HG02798 (cell line): ENCODE measurements around the gene CDHR5.

Experiments used
- ATAC-seq: cut with Tn5 transposase; IDR thresholded peaks from one replicate; pipeline ENCODE4 v1.9.1; 2021; ENCODE audit warnings: mild to moderate bottlenecking; ENCODE audit not compliant: unreplicated experiment, poor library complexity

Gene CDHR5

DNA sequence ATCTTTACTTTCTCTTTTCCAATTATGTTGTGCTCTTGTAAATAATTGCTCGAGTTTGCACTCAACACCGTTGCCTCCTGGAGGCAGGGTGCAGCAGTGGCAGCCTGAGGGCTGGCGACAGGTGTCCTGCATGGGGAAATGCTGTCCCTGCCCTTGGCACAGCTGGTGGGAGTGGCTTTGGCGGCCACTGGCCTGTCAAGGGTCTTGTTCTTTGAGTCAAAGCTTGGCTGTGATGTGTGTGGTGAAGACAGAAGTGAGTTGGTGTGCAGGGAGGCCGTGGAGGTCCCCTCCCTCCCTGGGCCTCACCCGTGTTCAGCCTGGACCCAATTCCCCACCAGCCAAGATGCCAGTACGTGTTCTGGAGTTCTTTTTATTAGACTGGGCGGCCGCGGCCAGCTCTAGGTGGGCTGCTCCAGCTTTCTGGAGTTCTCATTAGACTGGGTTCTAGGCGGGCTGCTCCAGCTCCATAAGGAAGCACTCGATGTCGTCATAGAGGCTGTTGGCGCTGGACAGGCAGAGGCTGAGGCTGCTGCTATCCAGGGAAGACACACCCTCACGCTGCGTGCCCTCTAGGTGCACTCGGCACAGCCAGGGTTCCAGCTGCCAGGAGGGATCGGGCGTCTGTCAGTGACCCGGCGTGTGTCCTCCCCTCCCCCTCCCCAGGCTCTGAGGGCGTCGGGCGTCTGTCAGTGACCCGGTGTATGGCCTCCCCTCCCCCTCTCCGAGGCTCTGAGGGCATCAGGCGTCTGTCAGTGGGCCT, 12.4 kb downstream of the CDHR5 start:
- no peak for ATAC-seq

DNA sequence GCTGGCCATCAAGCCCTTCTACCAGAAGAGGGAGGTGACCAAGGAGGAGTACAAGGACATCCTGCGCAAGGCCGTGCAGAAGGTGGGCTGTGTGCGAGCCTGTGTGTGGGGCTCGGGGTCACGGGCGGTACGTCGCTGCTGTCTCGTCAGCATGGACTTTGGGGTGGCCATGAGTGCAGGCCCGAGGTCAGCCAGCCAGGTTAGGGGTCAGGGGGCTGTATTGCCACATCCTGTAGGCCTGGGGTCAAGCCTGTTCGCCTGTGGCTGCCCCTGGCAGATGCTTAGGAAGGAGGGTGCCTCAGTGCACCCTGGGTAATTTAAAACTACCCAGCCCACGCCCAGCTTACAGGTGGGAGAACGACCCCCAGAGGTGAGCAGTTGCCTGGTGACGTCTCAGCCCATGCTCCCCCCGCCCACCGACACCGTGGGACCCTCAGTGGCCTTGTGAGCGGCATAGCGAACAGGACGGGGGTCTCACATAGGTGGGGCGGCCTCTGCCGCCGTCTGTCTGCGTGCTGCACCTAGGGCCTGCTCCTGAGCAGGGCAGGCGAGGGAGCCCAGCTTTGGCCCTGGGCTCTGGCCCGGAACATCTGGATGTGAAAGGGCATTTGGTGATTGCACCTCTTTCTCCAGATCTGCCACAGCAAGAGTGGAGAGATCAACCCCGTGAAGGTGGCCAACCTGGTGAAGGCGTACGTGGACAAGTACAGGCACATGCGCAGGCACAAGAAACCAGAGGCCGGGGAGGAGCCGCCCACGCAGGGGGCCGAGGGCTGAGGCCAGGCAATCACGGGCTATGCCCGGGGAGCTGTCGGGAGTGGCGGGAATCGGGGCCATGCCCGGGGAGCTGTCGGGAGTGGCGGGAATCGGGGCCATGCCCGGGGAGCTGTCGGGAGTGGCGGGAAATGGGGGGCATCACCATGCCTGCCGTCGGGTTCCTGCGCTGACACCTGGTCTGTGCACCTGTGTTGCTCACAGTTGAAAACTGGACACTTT, 13.5 kb downstream of the CDHR5 start:
- ATAC-seq = no peak

DNA sequence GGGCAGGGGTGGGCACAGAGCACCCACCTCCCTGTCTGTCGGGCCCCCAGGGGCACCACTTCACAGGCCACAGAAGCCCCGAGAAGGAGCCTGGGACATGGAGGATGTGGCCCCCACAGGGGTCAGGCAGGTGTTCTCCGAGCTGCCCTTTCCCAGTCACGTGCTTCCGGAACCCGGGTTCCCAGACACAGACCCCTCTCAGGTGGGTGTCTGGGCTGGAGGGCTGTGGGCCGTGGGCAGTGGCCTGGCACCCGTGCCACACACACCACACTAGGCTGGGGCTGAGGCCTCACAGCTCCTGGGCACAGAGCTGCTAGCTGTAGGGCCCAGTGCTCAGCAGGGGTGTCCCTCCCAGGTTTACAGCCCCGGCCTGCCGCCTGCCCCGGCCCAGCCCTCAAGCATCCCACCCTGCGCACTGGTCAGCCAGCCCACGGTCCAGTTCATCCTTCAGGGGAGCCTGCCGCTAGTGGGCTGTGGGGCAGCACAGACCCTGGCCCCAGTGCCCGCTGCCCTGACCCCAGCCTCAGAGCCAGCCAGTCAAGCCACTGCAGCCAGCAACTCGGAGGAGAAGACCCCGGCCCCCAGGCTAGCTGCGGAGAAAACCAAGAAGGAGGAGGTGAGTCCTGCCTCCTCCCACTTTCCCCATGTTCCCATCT, 14.5 kb downstream of the CDHR5 start:
- no peak for ATAC-seq

DNA sequence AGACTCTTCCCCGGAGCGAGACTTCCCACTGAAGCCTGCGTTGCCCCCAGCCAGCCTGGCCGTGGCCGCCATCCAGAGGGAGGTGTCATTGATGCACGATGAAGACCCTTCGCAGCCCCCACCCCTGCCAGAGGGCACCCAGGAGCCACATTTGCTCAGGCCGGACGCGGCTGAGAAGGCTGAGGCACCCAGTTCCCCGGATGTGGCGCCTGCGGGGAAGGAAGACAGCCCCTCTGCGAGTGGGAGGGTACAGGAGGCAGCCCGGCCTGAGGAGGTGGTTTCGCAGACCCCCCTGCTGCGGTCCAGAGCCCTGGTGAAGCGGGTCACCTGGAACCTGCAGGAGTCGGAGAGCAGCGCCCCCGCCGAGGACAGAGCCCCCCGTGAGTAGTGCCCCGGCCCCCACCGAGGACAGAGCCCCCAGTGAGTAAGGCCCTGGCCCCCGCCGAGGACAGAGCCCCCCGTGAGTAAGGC, 15.4 kb downstream of the CDHR5 start:
- ATAC-seq = no peak

DNA sequence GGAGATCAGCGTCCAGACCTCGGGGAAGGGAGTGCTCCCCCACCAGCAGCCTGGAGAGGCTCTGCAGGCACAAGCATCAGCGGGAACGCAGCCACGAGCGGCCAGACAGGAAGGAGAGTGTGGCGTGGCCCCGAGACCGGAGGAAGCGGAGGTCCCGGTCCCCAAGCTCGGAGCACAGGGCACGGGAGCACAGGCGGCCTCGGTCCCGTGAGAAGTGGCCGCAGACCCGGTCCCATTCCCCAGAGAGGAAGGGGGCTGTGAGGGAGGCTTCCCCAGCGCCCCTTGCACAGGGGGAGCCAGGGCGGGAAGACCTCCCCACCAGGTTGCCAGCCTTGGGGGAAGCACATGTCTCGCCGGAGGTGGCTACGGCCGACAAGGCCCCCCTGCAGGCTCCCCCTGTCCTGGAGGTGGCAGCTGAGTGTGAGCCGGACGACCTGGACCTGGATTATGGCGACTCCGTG, 15.9 kb downstream of the CDHR5 start:
- ATAC-seq = no peak

DNA sequence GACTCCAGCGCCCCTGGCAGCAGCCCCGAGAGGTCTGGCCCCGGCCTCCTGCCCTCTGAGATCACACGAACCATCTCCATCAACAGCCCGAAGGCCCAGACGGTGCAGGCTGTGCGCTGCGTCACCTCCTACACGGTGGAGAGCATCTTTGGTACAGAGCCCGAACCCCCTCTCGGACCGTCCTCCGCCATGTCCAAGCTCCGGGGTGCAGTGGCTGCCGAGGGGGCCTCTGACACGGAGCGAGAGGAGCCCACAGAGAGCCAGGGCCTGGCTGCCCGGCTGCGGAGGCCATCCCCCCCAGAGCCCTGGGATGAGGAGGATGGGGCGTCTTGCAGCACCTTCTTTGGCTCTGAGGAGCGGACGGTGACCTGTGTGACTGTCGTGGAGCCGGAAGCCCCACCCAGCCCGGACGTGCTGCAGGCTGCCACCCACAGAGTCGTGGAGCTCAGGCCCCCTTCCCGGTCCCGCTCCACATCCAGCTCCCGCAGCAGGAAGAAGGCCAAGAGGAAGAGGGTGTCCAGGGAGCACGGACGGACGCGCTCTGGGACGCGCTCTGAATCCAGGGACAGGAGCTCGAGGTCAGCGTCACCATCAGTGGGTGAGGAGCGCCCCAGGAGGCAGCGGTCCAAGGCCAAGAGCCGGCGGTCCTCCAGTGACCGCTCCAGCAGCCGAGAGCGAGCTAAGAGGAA, 16.6 kb downstream of the CDHR5 start:
- no peak for ATAC-seq

DNA sequence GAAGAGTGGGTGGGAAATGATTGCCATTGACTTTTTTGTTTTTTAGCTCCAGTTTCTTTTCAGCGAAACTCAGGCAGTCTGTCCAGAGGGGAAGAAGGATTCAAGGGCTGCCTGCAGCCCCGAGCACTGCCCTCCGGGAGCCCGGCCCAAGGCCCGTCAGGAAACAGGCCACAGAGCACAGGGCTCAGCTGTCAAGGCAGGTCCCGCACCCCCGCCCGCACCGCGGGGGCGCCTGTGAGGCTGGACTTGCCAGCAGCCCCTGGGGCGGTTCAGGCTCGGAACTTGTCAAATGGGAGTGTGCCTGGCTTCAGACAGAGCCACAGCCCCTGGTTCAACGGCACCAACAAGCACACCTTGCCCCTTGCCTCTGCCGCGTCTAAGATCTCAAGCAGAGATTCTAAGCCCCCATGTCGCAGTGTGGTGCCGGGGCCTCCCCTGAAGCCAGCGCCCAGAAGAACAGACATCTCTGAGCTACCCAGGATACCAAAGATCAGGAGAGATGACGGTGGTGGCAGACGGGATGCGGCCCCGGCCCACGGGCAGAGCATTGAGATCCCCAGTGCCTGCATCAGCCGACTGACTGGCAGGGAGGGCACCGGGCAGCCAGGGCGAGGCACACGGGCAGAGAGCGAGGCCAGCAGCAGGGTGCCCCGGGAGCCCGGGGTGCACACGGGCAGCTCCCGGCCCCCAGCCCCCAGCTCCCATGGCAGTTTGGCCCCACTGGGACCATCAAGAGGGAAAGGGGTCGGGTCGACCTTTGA, 17.6 kb downstream of the CDHR5 start:
- no peak for ATAC-seq

DNA sequence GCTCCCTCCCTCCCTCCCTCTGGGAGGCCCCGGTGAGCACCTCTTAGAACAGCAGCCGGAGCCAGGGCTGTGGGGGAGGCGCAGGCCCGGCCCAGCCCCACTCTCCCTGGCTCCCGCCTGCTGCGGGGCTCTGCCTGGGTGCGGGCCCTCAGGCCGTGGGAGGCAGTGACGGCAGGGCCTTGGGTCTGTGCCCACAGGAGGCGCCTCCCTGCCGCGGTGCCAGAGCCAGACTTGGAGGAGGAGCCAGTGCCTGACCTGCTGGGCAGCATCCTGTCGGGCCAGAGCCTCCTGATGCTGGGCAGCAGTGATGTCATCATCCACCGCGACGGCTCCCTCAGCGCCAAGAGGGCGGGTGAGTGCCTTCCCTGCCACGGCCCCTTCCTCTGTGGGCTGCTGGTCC, 18.5 kb downstream of the CDHR5 start:
- no peak for ATAC-seq

DNA sequence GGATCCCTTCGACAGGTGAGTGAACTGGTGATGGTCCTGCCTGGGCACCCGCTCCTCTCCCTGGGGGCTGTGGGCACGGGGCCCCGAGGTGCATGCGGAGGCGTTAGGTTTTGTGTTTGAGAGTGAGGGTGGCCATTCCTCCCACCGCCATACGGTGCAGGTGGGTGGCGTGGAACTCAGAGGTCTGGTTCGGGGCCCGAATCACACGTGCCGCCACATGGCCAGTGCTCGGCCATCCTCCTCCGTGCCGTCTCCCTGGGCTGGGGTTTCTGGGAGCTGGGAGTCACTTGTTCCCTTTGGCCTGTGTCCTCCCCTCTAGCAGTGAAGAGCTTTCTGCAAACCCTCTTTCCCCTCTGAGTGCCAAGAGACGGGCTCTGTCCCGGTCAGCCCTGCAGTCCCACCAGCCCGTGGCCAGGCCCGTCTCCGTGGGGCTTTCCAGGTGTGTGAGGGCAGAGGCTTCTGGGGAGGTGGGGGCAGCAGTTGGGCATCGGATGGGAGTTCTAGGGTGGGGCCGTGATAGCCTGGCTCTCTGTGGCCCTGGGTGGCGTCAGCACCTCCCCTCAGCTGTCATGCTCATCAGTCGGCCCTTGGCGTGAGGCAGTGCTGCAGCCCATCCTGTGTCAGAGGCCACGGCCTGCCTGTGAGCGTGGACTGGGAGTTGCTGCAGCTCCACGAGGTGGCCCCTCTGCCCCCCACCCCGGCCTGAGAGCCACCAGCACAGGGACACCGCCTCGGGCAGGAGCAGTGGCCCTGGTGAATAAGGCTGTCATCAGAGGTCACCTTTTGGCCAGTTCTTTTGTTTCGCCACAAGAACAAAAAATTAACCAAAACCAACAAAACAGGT, 19.2 kb downstream of the CDHR5 start:
- no peak for ATAC-seq

DNA sequence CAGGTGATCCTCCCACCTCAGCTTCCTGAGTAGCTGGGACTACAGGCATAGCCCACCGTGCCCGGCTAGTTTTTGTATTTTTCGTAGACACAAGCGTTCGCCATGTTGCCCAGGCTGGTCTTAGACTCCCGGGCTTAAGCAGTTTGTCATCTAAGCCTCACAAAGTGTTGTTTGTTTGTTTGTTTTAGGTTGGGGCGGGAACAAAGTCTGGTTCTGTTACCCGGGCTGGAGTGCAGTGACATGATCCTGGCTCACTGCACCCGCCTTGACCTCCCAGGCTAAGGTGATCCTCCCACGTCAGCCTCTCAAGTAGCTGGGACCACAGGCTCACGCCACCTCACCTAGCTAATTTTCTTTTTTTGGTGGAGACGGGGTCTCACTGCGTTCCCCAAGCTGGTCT, 21.6 kb downstream of the CDHR5 start:
- ATAC-seq = no peak

DNA sequence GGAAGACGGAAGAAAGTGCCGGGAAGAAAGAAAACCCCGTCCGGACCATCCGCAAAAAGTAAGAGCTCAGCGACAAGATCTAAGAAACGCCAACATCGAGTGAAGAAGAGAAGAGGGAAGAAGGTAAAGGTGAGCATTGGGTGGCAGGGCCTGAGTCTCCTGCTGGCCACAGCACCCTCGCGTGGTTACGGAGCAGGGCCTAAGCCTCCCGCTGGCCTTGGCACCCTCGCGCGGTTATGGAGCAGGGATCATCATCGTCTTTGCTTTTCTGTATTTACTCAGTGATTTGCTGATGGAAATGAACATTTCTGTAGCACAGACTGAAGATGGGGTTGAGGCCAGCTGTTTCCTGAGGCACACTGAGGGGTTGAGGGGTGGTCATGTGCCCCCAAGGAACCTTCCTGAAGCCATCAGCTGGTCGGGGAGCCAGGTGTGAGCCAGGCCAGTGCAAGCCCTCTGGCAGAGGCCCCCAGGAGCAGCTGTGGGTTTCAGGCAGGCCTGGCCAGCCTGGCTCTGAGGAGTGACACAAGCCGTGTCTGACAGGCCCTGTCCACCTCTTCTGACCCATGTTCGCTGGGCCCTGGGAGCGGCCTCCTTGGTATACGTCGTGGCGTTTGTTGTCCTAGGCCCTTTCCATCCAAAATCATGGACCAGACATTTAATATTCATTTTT, 23.0 kb downstream of the CDHR5 start:
- ATAC-seq = no peak

DNA sequence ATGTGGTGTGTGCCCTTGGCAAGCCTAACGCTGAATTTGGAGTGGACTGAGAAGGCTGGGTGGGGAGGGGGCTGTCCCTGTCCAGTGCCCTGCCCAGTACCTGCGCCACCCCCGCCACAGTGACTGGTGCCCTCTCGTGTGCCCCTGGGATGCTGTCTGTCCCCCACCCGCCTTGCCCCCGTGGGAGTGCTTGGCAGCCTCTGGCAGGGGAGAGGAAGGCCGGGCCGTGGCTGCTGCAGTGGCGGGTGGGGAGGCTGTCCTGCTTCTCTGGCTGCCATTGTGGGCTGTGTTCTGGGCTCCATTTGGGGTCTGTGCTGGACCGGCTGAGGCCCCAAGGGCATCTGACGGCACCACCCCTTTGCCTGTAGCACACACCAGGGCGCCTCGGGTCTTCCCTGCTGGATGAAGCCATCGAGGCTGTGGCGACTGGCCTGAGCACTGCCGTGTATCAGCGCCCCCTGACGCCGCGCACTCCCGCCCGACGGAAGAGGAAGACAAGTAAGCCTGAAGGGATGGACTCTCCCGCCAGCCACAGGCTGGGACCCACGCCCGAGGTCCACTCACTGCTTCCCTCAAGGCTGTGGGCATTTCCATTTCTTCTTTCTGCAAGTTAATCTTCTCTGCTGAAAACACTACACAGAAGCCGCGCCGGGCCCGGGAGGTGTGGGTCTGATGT, 26.6 kb downstream of the CDHR5 start:
- ATAC-seq = no peak

DNA sequence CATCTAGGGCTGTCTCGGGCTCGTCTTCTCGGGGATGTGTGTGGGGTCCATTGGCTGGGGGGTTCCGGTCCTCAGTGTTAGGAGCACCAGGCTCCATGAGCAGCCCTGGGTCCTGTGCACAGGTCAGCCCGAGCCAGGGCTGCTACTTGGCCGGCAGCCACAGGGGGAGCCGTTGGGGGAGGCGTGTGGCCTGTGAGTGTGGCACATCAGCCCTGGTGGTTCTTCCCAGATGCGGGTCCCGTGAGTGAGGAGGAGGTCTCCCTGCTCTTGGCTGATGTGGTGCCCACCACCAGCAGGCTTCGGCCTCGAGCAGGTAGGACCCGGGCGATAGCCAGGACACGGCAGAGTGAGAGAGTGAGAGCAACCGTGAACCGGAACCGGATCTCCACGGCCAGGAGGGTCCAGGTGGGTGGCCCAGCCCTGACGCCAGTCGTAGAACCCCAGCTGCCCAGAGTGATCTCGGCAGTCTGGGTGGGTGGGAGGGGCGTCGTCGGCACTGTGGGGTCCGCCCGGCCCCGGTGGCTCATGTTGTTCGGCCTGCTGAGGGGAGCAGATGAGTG, 27.5 kb downstream of the CDHR5 start:
- no peak for ATAC-seq

DNA sequence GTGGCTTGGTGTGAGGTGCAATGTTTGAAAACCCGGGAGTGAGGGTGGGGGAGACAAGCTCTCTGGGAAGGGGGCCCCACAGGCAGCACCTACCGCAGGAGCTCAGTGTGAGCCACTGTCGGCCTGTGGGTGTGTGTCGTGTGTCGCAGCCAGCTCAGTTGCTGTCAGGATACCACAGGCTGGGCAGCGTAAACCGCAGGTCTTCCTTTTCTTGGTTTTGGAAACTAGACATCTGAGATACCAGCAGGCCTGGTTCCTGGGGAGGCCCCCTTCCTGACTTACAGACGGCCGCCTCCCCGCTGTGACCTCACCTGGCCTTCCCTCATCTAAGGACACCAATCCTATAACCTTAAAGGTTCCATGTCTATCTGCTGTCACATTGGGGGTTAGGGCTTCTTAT, 28.4 kb downstream of the CDHR5 start:
- no peak for ATAC-seq

DNA sequence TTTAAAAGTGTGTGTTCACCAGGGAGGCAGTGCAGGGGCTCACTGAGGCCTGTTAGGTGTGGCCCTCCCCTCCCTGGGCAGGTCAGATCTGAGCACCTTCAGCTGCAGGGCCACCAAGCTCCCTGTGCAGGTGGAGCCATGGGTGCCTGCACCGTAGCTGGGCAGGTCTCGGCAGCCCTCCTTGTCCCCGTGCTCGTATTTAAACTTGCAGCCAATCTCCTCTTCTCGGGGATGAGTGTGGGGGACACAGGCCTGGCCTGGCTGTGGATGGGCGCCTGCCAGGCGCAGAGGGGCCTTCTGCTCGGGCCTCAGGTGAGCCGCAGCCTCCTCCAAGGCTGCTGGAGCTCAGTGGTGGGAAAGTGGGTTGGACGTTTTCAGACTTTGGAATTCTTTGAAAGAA, 29.4 kb downstream of the CDHR5 start:
- ATAC-seq = no peak

DNA sequence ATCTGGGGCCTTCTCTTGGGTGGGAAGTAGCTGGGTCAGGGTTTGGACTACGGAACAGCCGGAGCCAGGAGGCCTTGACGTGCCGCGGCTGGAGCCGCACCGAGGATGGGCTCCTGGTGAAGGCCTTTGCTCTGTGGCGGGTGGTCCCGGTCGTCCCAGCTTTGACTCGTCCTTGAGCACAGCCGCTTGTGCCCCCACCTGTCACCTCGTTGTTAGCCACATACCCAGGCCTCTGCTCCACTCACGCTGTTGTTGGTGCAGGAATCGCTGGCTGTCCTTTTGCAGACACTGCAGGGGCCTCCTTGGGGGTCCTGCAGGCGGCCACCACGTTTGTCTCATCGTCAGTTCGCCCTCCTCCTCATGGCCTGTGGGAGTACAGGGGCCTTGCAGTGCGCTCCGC, 31.4 kb downstream of the CDHR5 start:
- ATAC-seq = no peak

DNA sequence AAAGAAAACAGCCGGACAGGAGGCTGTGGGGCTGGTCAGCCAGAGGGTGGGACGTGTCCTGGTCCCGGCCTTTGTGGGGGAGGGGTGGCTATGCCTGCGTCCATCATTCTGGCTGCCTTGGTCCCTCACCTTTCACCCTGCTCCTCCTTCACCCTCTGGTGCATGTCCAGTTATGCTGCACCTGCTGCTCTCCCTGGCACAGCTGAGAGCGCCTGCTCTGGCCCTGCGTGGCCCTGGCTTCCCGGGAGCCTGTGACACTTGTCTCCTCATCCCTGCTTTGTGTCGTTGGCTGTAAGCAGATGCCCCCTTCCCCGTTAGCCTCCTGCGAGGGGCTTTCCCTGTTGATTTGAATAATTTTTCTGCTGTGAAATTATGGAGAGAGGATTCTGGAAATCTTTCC, 31.8 kb downstream of the CDHR5 start:
- ATAC-seq = no peak
